ENCODE results near the gene LRIG1.

- TF ChIP-seq CTCF (conservative IDR thresholded peaks at IDR 0.05 in 1 of 2, IDR thresholded peaks at IDR 0.05 in 1 of 2; ENCODE audit: low read depth in 1 of 2, low read length in 2 of 2) = no peak
- no peak for TF ChIP-seq EZH2 (IDR thresholded peaks at IDR 0.05; ENCODE audit: low read length, missing control alignments)
These were observed 158.0 kb downstream of the LRIG1 start for GRCh38 chr3:66342717-66343356.
